GM21367 (cell line): Measurements from ENCODE around the gene FOXD4L3.
"Not testable (repeated sequence)": the region's sequence is repeated elsewhere in the genome, so short reads cannot be mapped to it uniquely, and the experiment has no call there.

Experiments used
- ATAC-seq: cut with Tn5 transposase; IDR thresholded peaks from one replicate; pipeline ENCODE4 v1.9.1; 2021; ENCODE audit not compliant: unreplicated experiment

Gene FOXD4L3

GRCh38 chr9:68343992-68344391 is 41.3 kb downstream of the FOXD4L3 start:
- ATAC-seq, result not testable (repeated sequence)

- ATAC-seq, result not testable (repeated sequence)
Observed at GRCh38 chr9:68351689-68352088, 49.0 kb downstream of the FOXD4L3 start.
